ENCODE results near the gene KRT73.

- TF ChIP-seq, protein P1, sequence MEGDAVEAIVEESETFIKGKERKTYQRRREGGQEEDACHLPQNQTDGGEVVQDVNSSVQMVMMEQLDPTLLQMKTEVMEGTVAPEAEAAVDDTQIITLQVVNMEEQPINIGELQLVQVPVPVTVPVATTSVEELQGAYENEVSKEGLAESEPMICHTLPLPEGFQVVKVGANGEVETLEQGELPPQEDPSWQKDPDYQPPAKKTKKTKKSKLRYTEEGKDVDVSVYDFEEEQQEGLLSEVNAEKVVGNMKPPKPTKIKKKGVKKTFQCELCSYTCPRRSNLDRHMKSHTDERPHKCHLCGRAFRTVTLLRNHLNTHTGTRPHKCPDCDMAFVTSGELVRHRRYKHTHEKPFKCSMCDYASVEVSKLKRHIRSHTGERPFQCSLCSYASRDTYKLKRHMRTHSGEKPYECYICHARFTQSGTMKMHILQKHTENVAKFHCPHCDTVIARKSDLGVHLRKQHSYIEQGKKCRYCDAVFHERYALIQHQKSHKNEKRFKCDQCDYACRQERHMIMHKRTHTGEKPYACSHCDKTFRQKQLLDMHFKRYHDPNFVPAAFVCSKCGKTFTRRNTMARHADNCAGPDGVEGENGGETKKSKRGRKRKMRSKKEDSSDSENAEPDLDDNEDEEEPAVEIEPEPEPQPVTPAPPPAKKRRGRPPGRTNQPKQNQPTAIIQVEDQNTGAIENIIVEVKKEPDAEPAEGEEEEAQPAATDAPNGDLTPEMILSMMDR (IDR thresholded peaks at IDR 0.05) = no peak
- no peak for TF ChIP-seq POLR2A (IDR thresholded peaks at IDR 0.05)
Observed at GRCh38 chr12:52587563-52587962, 30.8 kb downstream of the KRT73 start.
